HCEC 1CT (cell line): ENCODE measurements around the gene PMEPA1.
"Not testable (repeated sequence)": the region's sequence is repeated elsewhere in the genome, so short reads cannot be mapped to it uniquely, and the experiment has no call there.

Experiments
- DNase-seq: peaks from one replicate; pipeline ENCODE4 v3.0.0-alpha.2; 2017

PMEPA1 gene

DNA sequence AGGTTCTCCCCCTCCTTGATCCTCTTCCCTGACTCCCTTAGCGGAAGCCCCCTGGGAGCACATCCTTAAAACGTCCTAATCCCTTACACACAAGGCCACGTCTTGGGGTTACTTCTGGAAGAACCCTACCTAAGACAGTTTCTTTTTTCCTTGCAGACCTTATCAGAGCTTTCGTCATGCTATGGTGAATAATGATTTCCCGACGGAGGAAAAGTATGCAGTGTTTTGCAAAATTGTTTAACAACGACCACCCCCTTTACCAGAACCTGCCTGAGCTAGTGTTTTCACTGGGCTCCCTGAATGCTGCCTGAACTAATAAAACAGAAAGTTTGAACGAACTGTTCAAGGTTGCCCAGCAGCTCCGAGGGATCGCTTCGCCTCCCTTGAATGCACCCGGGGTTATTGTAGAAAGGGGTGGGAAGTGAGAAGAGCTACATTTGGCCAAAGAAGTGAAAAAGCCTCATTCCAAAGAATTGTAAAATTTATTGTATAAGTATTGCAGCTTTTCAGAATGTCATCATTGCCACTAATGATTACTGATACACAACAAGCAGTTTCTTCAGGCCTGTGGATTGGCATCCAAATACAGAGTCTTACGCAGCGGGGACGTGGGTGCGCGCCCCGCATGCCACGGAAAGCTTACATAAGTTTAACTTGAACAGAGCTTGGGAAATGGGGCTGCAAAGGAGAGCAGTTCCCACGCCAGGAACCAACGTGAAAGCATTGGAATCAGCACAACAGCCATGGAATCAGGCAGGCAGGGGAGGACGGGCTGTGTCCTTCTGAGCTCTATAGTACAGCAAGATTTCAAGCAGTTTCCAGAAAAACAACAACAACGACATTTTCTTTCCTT is 61.7 kb downstream of the PMEPA1 start:
- no peak for DNase-seq

- DNase-seq = no peak
Observed at GRCh38 chr20:57647006-57647932, 62.5 kb downstream of the PMEPA1 start.

GRCh38 chr20:57638895-57639236 is 70.9 kb downstream of the PMEPA1 start:
- DNase-seq = no peak

GRCh38 chr20:57638173-57638894 is 71.5 kb downstream of the PMEPA1 start:
- DNase-seq = no peak

GRCh38 chr20:57633945-57634491 is 75.8 kb downstream of the PMEPA1 start:
- no peak for DNase-seq

- DNase-seq = no peak
Observed at GRCh38 chr20:57632286-57632685, 77.5 kb downstream of the PMEPA1 start.

GRCh38 chr20:57630061-57630460 is 79.8 kb downstream of the PMEPA1 start:
- no peak for DNase-seq

- DNase-seq = not testable (repeated sequence)
Observed at GRCh38 chr20:57629491-57629901, 80.3 kb downstream of the PMEPA1 start.

- not testable (repeated sequence) for DNase-seq
Observed at GRCh38 chr20:57628962-57629308, 80.9 kb downstream of the PMEPA1 start.

DNA sequence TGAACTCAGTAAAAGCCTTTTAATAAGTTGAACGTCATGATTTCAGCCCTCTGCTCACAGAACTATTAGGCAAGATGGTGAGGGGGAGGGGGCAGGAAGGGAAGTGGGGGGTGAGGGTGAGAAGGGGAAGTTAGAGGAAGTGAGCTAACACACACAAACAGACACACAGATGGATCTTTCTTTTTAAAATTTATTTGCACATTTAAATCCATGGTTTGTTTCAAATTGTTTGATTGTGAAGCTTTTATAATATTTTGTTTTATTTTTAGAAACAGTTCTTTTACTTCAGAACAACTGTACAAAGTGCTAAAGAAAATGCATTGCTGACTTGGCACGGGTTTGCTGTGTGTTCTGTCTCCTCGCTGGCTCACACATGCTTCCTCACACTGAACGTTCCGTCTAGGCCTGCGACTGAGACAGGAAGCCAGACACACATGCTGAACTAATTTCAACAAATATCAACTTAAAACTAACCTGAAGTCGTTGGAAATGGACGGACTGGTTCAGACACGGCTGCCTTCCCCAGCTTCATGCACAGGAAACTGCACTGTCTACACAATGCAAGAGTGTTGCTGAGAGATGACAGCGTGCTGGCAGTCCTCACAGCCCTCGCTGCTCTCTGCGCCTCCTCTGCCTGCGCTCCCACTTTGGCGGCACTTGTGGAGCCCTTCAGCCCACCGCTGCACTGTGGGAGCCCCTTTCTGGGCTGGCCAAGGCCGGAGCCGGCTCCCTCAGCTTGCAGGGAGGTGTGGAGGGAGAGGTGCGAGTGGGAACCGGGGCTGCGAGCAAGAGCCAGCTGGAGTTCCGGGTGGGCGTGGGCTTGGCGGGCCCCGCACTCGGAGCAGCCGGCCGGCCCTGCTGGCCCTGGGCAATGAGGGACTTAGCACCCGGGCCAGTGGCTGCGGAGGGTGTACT is 81.5 kb downstream of the PMEPA1 start:
- DNase-seq = no peak

- DNase-seq = no peak
Observed at GRCh38 chr20:57627339-57627738, 82.5 kb downstream of the PMEPA1 start.

- DNase-seq = no peak
Observed at GRCh38 chr20:57625978-57626377, 83.8 kb downstream of the PMEPA1 start.

- no peak for DNase-seq
Observed at GRCh38 chr20:57625181-57625958, 84.4 kb downstream of the PMEPA1 start.

DNA sequence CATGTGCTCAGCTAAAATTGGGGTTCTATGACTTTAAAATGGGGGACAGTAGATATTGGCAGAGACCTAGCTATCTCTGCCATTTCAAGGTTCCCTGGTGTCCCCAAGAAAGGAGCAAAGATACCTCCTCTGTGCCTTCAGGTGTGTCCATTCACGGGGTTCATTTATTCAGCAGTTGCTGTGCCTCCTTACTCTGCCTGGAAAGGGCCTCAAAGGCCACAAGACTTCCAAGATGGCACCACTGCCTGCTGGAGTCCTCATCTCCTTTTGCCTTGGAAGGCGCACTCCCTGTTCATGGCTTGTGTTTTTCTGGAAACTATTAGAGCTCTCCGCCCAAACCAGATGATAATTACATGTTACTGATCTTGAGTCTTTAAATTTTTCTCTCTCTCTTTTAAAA is 85.7 kb downstream of the PMEPA1 start:
- DNase-seq = no peak

GRCh38 chr20:57622579-57623381 is 87.0 kb downstream of the PMEPA1 start:
- no peak for DNase-seq

DNA sequence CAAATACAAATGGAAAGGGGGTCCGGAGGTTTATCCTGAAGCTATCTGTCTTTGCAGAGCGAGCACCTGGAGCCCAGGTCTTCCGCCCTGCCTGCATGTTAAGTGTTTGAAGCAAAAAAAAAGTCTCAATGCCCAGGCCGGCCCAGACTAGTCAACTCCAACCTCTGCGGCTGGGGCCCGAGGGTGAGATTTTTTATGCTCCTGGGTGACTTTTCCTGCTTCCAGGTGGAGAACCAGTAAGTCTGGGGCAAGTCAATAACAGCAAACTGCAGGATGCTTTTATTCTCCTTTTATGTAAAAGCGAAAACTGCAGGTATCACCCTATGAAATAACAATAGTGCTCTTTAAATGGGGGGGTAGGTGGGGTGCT is 87.6 kb downstream of the PMEPA1 start:
- no peak for DNase-seq

- DNase-seq = no peak
Observed at GRCh38 chr20:57621421-57622200, 88.2 kb downstream of the PMEPA1 start.

- no peak for DNase-seq
Observed at GRCh38 chr20:57620999-57621398, 88.8 kb downstream of the PMEPA1 start.

GRCh38 chr20:57620274-57620990 is 89.4 kb downstream of the PMEPA1 start, which contains the start of gene ZBP1:
Gene ZBP1 (minus strand): TSS chr20:57620426. CDS start chr20:57620295, 131 bp downstream.
- DNase-seq = no peak
